GM21381 (cell line): ENCODE measurements around the gene TRIM2.

Experiments used
- ATAC-seq: cut with Tn5 transposase; IDR thresholded peaks from one replicate; pipeline ENCODE4 v1.9.1; 2021; ENCODE audit warnings: mild to moderate bottlenecking, moderate library complexity; ENCODE audit not compliant: unreplicated experiment

TRIM2 gene

DNA sequence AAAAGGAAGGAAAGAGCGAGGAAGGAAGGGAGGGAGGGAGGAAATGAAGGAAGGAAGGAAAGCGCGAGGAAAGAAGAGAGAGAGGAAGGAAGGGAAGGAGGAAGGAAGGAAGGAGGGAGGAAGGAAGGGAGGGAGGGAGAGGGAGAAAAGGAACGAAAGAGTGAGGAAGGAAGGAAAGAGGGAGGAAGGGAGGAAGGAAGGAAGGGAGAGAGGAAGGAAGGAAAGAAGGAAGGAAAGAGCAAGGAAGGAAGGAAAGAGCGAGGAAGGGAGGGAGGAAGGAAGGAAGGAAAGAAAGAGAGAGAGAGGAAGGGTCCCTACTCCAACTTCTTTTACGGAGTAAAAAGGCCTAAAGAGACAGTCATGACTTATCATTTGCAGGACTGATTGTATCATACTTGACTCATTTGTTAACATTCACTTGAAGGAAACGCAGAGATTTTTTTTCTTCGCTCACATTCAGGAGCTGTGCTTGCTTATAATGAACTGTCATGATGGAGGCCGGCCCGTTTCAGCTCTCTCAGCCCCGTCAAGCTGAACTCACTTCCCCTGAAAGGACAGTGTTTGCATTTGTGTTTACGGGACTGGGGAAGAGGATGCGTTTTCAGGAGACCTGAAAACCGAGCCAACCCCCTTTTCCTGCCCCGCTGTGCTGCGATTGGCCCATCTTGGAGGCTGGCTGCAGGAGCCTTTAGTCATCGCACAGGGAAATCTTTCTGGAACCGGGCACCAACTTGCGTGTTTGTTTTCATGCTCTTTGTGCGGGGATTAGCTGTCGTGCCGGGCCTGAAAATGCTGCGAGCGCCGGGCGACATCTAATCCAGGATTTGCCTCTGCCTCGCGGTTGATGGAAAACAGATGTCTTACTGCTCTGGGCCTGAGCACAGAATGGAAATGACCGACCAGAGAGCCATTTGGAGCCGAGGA lies 17.8 kb downstream of the TRIM2 start:
- no peak for ATAC-seq

DNA sequence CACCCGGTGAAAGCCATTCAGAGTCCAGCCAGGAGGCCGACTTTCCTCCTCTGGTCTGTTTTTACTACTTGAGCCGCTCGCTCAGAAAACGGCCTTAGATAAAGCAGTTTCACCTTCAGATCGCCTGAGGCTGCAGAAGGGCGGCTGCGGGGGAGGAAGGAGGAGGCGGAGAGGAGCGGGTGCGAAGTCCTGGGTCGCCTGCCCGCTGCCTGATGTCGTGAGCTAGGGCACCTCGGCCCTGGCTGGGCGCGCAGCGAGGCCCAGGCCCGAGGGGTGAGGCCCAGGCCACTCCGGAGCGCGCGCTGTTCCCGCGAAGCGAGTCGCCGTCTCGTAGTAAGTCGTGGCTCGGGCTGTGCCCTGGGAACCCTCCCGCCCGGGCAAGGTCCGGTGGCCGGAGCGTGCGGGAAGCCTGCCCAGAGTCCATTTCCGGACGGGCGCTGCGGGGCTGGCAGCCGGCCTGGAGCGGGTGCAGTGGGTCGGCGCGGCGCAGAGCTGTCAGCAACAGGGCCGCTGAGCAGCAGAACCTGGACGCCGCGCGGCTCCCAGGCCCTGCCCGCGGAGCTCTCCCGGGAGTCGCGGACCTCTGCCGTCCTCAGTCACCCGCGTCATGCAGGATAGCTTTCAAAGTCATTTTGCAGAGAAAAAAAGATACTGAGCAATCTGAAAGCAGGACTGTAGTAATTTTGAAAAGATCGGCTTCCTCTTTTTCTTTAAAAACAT lies 18.6 kb downstream of the TRIM2 start:
- peak; percentile 55 for ATAC-seq

DNA sequence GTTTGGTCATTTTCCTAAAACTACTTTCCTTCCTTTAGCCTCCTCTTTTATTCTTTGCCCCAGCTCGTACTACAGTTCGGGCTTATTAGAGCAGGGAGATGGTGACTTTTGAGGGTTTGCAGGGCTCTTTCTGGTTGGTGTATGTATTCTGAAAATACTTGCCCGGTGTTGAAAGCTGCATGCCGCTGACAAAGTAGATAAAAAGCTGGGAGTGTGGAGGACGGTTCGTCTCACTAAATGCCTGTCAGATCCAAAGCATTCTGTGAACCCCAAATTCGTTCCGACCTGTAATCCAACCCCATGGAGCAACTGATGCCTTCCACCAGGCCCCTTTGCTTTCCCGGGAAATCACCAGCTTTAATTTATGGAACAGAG lies 19.2 kb downstream of the TRIM2 start:
- ATAC-seq, result no peak

DNA sequence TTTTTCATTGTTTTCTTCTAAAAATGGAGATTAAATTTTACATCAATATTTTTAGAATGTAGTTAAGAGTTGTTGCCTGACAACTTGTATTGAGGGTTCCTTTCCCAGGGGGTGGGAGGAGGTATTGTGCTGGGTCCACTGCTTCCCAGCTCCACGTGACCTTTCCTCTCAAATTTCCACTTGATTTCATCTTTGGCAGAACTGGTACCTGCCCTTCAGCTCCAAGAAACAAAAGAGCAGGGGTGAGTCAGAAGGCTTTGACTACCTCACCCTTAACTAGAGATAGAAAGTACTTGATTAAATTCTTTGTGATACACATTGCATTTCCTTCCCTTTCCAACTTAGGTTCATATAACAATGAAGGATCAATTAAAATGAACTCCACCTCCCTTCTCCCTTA lies 19.7 kb downstream of the TRIM2 start:
- ATAC-seq, result no peak

DNA sequence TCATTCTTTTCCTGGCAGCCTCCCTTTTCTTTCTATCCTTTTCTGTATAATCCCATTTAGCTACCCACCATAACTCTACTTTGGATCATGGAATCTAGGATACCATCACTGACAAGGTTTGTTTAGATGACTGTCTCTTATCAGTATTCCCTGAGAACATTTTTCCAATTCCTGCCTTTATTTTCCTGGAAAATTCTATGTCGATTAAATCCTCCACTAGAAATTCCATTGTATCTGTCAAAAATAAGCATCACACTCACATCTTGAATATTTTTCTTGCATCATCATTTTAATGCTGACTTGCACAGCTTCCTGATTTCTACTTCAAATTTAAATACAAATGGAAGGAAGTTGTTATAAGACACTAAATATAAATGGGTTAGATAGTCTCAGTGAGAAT lies 20.2 kb downstream of the TRIM2 start:
- no peak for ATAC-seq

DNA sequence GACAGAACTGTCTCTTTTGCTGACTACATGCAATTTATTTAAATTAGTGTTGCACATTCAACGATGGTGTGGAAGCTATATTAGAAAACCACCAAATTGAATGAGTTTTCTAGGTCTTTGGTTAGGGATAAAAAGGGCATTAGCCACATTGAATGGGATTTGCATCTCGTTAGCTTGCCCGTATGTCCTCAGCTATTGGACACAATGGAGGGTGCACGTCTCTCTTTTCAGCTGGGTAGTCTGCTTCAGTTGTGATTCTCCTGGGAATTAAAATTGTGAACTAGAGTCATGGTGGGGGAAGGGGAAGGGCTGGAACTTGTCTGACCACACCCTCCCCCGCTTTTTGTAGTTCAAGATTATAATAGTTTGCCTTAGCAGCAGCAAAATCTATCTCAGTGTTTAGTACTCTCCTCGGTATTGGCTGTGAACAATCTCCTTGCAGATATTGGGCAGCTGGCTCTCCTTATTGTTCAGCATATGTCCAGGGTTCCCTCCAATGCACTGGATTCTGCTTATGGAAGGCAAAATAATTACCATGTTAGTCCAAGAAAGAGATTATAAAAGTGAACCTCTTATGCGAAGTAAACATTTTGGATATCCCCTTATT lies 23.3 kb downstream of the TRIM2 start:
- no peak for ATAC-seq

DNA sequence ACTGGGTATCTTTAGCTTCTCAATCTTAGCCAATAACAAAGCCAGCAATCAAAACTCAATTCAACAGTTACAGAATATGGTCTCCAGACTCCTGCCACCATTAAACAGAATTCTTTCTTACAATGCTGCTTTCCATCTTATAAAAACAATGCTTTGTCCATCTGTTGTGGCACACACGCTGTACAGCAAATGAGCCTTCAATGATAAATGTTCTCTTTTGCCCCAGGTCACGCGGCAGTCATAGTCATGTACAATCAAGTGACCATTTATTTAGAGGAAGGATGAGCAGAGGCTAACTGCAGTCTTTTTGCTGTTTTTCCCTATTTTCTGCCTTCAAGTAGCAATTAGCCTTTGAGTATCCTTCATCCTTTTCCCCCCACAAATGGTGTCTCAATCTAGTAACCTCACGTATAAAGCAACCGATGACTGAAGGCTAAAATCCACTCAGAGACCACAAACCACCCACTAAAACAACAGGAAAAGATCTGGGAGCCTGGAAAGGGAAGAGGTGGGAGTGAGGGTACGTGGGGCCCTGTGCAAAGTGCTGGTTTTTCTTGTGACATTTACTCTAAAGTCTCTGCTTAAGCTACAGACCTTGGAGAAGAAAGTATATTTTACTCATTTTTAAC lies 24.4 kb downstream of the TRIM2 start:
- no peak for ATAC-seq

DNA sequence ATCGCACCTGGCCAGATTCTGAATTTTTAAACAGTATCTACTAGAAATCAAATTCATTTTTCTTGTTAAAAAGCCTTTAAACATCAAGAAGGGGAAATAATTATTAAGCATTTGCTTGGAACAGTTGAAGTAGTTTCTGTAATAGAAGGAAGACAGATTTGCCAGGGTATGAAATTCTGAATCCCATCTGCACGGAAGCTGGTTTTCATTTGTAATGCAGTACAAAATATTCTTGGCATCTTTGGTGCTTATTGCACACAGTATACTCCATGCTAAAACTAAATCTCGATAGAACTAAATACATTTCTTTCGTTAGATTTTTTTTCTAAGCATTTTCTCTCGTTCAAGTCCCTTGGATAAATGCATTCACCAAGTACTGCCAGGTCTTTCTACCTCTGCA lies 25.3 kb downstream of the TRIM2 start:
- ATAC-seq, result no peak

DNA sequence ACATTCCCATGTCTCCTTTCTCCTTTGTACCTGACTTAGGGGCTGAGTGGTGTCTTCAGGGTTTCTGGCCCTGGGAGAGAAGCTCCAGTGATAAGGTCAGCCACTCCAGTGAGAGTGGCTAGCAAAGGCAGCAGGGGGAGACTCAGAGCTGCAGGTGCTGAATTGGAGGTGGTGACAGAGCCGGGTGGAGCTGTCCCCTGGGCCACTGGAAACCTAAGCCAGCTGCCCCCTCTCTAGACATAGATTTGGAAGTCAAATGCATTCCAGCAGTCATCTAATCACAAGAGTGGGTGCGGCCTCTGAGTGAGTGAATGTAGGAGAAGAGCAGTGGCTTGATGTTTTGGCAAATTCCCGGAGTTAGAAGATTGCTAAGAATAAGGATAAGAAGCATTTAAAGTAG lies 28.5 kb downstream of the TRIM2 start:
- ATAC-seq, result no peak

DNA sequence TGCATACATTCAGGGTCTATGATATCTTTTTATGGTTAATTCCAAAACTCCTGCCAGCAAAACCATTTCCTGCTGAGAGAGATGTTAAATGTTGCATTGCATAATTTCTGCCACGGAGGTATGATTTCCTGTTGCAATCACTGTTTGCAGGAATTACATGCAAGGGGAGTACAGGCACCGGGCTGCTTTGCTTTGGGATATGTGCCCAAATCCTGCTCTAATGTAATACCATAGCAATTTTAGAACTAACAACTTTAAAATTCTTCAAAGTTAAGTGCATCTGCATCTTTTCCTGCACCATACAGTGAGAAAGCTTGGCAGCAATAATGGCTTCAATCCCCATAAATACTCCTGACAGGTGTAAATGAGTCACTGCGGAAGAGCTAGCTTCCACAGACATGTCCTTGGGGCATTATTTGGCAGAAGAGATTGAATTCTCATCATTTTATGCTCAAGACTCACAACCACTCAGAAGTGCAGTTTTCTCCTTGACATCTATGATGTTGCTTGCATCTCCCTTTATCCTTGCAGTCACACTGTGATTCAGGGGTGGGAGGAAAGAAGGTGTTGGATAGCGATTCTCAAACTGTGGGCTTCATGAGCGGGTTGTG lies 29.6 kb downstream of the TRIM2 start:
- ATAC-seq, result no peak

DNA sequence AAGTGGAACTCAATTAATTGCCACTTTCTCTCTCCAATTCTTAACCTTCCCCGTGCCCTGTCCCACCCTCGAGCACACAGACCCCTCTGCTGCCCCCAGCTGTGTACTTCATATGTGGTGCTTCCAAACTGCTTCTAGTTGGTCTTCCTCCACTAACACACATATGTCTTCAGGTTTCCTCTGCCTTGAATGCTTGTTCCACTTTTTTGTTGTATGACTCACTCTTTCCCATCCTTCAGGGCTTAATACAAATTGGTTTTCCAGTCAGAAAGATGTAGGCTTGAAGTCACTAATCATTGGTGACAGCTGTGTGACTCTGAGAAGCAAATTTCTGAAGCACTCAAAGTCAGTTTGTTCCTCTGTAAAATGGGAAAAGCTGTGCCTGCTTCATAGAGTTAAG lies 30.6 kb downstream of the TRIM2 start:
- ATAC-seq, result no peak

DNA sequence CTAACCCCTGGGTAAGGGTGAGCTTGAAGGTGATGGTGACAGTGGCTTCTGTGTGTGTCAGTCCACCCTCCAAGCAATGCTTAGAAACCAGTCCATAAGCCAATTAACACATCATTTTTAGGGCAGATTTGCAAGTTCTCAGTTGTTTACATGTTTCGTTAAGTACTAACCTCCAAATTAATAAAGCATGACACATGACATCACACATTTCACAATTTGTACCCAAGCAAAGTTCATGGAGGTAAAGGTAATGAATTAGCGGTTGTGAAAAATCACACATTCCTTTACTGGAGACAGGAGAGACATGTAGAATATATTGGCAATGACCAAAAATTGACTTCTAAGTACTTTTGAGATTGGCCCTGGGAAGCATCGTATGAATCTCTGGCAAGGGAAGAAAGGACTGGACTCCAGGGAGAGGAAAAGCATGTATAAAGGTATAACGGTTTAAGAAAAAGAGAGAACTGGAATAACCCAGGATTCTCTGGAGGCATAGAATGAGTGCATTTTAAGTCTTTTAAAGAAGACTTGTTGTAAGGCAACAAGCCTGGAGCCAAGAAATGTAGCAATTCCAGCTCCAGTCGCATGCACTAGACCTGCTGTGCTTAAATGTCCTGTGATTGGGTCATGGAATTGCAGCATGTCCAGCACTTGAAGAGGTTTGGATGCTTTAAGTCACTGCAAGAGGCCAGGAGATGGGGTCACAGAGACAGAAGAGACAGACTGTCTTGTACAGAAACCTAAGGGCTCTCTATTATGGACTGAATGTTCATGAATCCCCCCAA lies 34.1 kb downstream of the TRIM2 start:
- ATAC-seq, result no peak

DNA sequence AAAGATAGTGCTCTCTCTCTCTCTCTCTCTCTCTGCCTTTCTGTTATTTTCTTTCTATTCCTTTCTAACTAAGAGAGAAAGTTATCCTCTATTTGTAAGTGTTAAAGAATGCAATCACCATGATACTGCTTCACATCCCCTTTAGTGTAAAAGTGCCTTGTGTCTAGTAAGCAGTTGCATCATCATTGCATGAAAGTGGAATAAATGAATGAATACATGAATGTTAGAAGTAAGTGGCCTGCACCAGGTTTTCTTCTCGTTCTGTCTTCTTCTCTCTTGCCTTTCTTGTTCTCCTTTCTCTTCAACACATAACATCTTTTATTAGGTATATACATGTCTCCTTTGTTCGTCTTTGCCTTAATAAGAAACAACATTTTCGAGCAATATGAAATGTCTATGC lies 35.2 kb downstream of the TRIM2 start:
- no peak for ATAC-seq

DNA sequence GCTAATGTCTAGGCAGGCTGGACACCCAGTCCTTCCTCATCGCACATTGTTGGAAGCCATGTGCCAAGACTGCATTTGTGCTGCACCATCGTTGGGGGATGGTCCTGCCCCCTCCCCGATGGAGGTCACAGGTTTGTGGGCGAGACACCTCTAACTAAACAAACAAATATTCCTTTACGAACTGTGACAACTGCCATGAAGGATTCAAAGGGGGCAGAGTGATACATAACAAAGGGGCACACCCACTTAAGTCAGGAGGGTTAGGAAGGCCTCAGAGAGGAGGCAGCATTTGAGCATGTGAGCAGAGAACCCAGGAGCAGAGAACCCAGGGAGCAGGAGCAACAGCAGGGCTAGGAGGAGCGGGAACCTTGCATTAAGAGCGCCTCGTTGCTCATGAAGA lies 37.1 kb downstream of the TRIM2 start:
- no peak for ATAC-seq

DNA sequence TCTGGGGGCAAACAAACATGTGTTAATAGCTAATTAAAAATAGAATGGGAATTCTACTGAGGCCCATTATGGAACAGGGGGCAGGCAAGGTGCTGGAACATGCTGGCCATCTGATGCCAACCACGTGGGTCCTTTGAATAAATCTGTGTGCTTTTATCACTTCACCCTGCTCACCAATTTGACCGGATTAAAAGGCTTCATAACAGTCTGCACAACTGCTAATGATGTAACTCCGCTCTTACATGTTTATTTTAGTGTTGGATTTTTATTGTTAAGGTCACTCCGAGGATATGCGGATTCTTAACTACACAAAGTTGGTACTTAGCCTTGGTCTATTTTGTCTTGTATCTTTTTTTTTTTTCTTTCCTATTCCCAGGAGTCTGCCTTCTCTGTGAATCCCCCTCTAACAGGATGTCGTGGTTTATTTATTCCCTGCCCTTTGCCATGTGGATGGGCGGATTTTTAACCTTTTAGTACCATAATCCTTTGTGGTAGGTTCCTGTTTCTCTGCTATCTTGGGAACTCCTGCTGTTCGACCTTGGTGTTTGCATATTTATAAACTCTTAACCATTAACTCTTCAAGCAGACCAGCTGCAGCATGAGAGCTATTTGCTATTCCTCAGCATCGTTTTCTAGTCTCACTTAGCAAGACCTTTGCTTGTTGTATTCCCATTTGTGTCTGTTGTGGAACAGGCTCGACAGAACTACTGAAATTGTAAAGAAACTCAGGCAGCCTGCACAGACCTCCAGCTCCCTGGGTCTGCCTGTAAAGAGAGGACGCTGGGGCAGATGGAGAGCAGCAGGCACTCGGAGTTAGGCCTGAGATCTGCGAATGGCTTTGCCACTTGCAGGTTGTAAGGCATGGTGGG lies 38.0 kb downstream of the TRIM2 start:
- no peak for ATAC-seq

DNA sequence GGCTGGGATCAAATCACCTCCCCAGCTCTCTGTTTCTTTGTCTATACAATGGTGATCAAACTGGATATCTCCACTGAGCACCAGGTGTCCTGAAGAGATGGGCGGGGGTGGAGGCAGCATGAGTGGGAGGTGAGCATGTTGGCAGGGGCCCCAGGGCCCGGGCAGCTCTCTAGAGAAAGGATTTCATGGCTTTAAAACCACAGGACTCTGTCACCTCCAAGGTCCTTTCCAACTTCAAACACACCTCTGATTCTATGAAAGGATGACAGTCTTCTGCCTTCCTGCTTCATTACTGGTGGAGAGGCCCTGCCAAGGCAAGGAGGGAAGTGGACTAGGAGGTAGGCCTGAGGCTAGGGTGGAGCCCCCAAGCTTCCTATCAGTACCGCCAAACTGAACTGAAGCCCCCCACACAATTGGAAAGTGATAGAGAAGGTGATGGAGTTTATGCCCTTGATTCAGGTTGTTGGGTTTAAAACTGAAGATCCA lies 38.6 kb downstream of the TRIM2 start:
- ATAC-seq, result no peak

DNA sequence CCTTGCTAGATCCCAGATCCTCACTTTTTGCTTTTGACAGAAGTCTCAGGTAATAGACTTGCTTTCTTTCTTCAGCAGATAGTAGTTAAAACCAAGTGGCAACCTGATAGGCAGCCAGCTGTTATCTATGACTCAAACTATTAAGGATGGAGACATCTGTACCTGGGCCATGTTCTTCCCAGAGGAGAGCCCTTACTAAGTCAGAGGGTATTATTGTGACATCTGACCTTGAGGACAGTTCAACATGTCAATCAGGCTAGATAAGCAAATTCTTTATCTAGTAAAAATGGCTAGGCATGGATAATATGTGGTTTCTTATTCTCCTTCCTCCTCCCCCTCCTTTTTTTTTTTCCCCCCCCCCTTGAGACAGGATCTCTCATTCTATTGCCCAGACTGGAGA lies 39.2 kb downstream of the TRIM2 start:
- no peak for ATAC-seq

DNA sequence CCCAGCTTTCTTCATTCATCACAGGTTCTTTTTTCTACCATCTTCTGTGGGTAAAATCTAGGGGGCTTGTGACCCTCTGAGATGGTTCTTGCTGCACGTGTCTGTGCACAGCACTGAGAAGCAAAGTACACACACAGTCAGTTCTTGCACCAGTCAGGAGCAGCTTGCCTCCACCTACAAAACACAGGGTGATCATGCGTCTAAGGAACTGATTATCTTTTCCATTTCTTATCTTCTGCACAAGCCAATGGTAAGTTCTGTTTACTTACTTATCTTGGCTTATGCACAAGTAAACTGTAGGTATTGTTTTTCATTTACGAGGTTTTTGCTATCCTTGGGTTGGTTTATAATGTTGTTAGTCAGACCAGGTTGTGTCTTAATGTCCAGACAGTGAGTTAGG lies 40.7 kb downstream of the TRIM2 start:
- ATAC-seq, result no peak

DNA sequence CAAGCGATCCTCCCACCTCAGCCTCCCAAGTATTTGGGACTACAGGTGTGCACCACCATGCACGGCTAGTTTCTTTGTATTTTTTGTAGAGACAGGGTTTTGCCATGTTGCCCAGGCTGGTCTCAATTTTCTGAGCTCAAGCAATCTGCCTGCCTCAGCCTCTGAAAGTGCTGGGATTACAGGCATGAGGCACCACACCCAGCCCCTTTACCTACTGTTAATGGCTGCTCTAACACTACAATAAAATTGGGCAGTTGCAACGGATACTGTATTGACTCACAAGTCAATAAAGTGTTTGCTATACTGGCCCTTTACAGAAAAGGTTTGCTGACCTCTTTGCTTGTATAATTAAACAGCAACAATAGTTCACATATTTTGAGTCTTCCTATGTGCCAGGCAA lies 41.5 kb downstream of the TRIM2 start:
- ATAC-seq, result no peak
